NB4 (cell line): ENCODE measurements around the gene ITGB3.

Experiments
- POLR2A ChIP-seq: IDR thresholded peaks from 2 replicates; pipeline ENCODE4 v1.6.1; 2011; ENCODE audit warnings: mild to moderate bottlenecking; ENCODE audit not compliant: insufficient read length; ENCODE audit errors: extremely low read depth
- TF ChIP-seq, protein P1 (sequence below): IDR thresholded peaks from one replicate; pipeline ENCODE4 v1.5.1; 2012; ENCODE audit warnings: low read depth, low read length
- TF ChIP-seq, protein P2 (sequence below): IDR thresholded peaks from 2 replicates; pipeline ENCODE4 v1.6.1; 2011; ENCODE audit warnings: low read depth, low read length

DNA sequence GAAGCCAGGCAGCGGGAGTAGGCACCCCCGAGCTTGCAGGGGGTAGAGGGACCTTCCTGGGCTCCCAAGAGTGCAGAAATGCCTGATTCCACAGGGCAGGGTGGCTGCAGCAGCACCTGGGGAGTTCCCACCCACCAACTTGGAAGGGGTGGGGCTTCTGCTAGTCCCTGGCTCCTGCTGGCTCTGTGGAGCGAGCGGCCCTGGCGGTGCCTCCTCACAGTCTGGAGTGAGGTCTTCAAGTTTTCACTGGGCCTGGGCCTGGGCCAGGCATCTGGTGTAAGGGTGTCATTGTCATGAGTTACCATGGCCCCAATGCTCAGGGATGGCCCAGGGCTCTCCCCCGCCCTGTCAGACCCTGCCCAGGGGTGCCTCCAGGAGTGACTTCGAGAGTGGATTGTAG is 15.8 kb upstream of the ITGB3 start:
- no peak for TF ChIP-seq POLR2A
- TF ChIP-seq, protein P1, sequence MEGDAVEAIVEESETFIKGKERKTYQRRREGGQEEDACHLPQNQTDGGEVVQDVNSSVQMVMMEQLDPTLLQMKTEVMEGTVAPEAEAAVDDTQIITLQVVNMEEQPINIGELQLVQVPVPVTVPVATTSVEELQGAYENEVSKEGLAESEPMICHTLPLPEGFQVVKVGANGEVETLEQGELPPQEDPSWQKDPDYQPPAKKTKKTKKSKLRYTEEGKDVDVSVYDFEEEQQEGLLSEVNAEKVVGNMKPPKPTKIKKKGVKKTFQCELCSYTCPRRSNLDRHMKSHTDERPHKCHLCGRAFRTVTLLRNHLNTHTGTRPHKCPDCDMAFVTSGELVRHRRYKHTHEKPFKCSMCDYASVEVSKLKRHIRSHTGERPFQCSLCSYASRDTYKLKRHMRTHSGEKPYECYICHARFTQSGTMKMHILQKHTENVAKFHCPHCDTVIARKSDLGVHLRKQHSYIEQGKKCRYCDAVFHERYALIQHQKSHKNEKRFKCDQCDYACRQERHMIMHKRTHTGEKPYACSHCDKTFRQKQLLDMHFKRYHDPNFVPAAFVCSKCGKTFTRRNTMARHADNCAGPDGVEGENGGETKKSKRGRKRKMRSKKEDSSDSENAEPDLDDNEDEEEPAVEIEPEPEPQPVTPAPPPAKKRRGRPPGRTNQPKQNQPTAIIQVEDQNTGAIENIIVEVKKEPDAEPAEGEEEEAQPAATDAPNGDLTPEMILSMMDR, result no peak
- TF ChIP-seq, protein P2, sequence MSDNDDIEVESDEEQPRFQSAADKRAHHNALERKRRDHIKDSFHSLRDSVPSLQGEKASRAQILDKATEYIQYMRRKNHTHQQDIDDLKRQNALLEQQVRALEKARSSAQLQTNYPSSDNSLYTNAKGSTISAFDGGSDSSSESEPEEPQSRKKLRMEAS, result no peak
